ENCODE data around the gene MARCHF6. TPM values are rescaled to one million over a fixed set of nuclear protein-coding genes. Genes with fewer than 3 reads are reported as not detected.
A peak's percentile ranks its signal among the peaks of the same experiment; 100 is the strongest.

Gene MARCHF6
- total and polyA plus RNA-seq, 9 of the 15 experiments (the other 6 are each of a cell fraction or from before 2014, with no cell fraction given) = 74.1 to 456 (median 116) TPM

DNA sequence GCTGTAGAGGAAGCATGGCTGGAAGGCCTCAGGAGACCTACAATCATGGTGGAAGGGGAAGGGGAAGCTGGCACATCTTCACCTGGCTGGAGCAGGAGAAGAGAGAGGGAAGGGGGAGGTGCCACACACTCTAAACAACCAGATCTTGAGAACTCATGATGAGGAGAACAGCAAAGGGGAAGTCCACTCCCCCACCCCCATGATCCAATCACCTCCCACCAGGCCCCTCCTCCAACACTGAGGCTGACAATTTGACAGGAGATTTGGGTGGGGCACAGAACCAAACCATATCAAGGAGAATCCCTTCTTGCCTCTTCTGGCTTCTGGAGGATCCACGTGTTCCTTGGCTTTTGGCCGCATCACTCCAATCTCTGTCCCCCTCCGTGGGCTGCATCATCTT, 32.7 kb upstream of the MARCHF6 start (continued):
- TF ChIP-seq SIX5 (IDR thresholded peaks at IDR 0.05; ENCODE audit: borderline replicate concordance in 1 of 2, insufficient read depth in 1 of 2, low read depth in 1 of 2, low read length in 2 of 2) (no peak), SMARCE1 (IDR thresholded peaks at IDR 0.05) (peak; percentile 71; the same call in 1 of the 2 replicates), SPI1 (IDR thresholded peaks at IDR 0.05; ENCODE audit: borderline replicate concordance, low read depth, low read length) (peak; percentile 95), SRSF7 (optimal IDR thresholded peaks at IDR 0.05; ENCODE audit: low read depth, low read length) (no peak), POLR2AphosphoS5 (IDR thresholded peaks at IDR 0.05; ENCODE audit: control insufficient read depth, insufficient read depth, low read depth, low read length) (0 out of 2 replicates have a peak, but pooled peaks have one; percentile 33), SMARCB1 (IDR thresholded peaks at IDR 0.05; ENCODE audit: insufficient read length, low read depth) (no peak), ATF6 (CRISPR knock-in tag; IDR thresholded peaks at IDR 0.05) (no peak), NELFE (IDR thresholded peaks at IDR 0.05; ENCODE audit: insufficient read depth, insufficient read length) (no peak), NCOA4 (IDR thresholded peaks at IDR 0.05; ENCODE audit: partially characterized antibody) (no peak), NBN (IDR thresholded peaks at IDR 0.05; ENCODE audit: low read depth) (peak; percentile 50; the same call in 1 of the 2 replicates), GATAD2A (IDR thresholded peaks at IDR 0.05) (no peak), POLR3A (IDR thresholded peaks at IDR 0.05; ENCODE audit: borderline replicate concordance, extremely low read depth, insufficient read depth, insufficient read length) (no peak), RFX7 (CRISPR knock-in tag; IDR thresholded peaks at IDR 0.05) (no peak), SMARCA4 (IDR thresholded peaks at IDR 0.05) (0 out of 2 replicates have a peak, but pooled peaks have one; percentile 41), GTF2F1 (IDR thresholded peaks at IDR 0.05; ENCODE audit: low read depth, low read length) (no peak), DLX4 (CRISPR knock-in tag; IDR thresholded peaks at IDR 0.05) (no peak), ILF3 (IDR thresholded peaks at IDR 0.05; ENCODE audit: borderline replicate concordance) (no peak), ETS1 (conservative IDR thresholded peaks at IDR 0.05; ENCODE audit: control insufficient read depth, low read depth, low read length) (no peak), ETV6 (IDR thresholded peaks at IDR 0.05; ENCODE audit: borderline replicate concordance in 1 of 2, low read depth in 2 of 2, low read length in 1 of 2) (peak in 1 of 2 experiments; percentile 17; a peak in 1 of 4 replicates), ETV6 (CRISPR knock-in tag; IDR thresholded peaks at IDR 0.05; ENCODE audit: borderline replicate concordance) (no peak), ZKSCAN3 (CRISPR knock-in tag; IDR thresholded peaks at IDR 0.05) (no peak), ZNF436 (CRISPR knock-in tag; IDR thresholded peaks at IDR 0.05) (no peak), TFAM (CRISPR knock-in tag; conservative IDR thresholded peaks at IDR 0.05) (no peak), JUND (IDR thresholded peaks at IDR 0.05; ENCODE audit: borderline replicate concordance, low read depth, low read length) (peak; percentile 66), JUND (tag; IDR thresholded peaks at IDR 0.05; ENCODE audit: borderline replicate concordance, low read depth, low read length) (peak; percentile 44; the same call in 1 of the 3 replicates), SMAD4 (CRISPR knock-in tag; conservative IDR thresholded peaks at IDR 0.05) (no peak), BRCA1 (IDR thresholded peaks at IDR 0.05) (no peak), BRCA1 (CRISPR knock-in tag; IDR thresholded peaks at IDR 0.05) (no peak)
